Esophagus (tissue), 2 donors: ENCODE results near the gene UQCC3. TPM values are rescaled to one million over a fixed set of nuclear protein-coding genes. Genes with fewer than 3 reads are reported as not detected.
"Not testable (repeated sequence)": the region's sequence is repeated elsewhere in the genome, so short reads cannot be mapped to it uniquely, and the experiment has no call there.

Source experiments
- H3K27ac ChIP-seq, 2 donors: one replicate each; pipeline ENCODE4 v1.5.1; 2013; ENCODE audit warnings: low read depth in 2 of 2, mild to moderate bottlenecking in 2 of 2, inconsistent platforms in 1 of 2, low read length in 1 of 2, moderate library complexity in 1 of 2
- H3K27me3 ChIP-seq, 2 donors: one replicate each; pipeline ENCODE4 v1.6.1; 2013; ENCODE audit warnings: low read length in 2 of 2, control low read depth in 1 of 2, mild to moderate bottlenecking in 1 of 2; ENCODE audit not compliant: insufficient read depth in 2 of 2, control insufficient read depth in 1 of 2
- H3K36me3 ChIP-seq, 2 donors: one replicate each; pipeline ENCODE4 v1.6.1; 2013; ENCODE audit warnings: low read length in 1 of 2; ENCODE audit not compliant: control insufficient read depth in 2 of 2, insufficient read depth in 2 of 2
- H3K4me1 ChIP-seq, 2 donors: one replicate each; pipeline ENCODE4 v1.6.1; 2013; ENCODE audit warnings: low read length in 1 of 2; ENCODE audit not compliant: control insufficient read depth in 2 of 2, insufficient read depth in 2 of 2
- H3K4me3 ChIP-seq, 2 donors: one replicate each; pipeline ENCODE4 v1.5.1; 2013; ENCODE audit warnings: low read length in 2 of 2, mild to moderate bottlenecking in 2 of 2, low read depth in 1 of 2, moderate library complexity in 1 of 2
- H3K9me3 ChIP-seq, 2 donors: one replicate each; pipeline ENCODE4 v1.6.1; 2013; ENCODE audit warnings: mild to moderate bottlenecking in 2 of 2, low read depth in 1 of 2, low read length in 1 of 2, moderate library complexity in 1 of 2; ENCODE audit not compliant: control insufficient read depth in 2 of 2, insufficient read depth in 1 of 2
- WGBS, 2 donors: extraction: QIAGEN DNeasy Blood & Tissue Kit; methylation state at CpG; one replicate each; pipeline ENCODE4 v1.1.7; 2013; 5-methylcytosine and 5-hydroxymethylcytosine counted together
- polyA plus RNA-seq, 2 donors: library from polyadenylated mRNA; stranded (reverse); fragments of 200-250 nt; gene quantifications; one replicate each; pipeline ENCODE4 v1.2.3, GENCODE V29; 2013
- donor health status: healthy with polysubstance abuse.
- donor health status: Bipolar disorder and iron deficiency.

UQCC3 gene
- polyA plus RNA-seq, 2 donors, result 16.5 to 23.2 TPM

DNA sequence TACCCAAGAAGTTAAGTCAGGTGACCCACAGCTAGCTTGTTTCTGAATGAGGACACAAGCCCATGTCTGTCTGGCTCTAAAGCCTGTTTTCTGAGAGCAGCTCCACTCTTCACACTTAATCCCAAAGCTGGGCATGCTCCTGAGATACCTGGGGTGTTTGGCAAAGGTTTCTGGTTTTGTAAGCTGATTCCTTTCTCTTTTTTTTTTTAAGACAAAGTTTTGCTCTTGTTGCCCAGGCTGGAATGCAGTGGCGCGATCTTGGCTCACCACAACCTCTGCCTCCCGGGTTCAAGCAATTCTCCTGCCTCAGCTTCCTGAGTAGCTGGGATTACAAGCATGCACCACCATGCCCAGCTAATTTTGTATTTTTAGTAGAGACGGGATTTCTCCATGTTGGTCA is 22.2 kb downstream of the UQCC3 start:
- not testable (repeated sequence) for H3K27ac ChIP-seq, H3K4me1 ChIP-seq, H3K4me3 ChIP-seq, H3K27me3 ChIP-seq, H3K9me3 ChIP-seq
- WGBS, 2 donors, result 62 to 79% methylated on average over 4 of the region's 4 CpGs
- peaks cover 5 to 26% of the 10 kb centered on the region in 2 donors for H3K36me3 ChIP-seq

GRCh38 chr11:62694455-62695167 is 23.1 kb downstream of the UQCC3 start:
- no peak overlapping the region for H3K4me3 ChIP-seq
- no peaks in the 10 kb centered on the region for H3K9me3 ChIP-seq
- no peaks in the 10 kb centered on the region for H3K27me3 ChIP-seq
- H3K36me3 ChIP-seq, result peaks cover 5 to 26% of the 10 kb centered on the region in 2 donors
- no peaks in the 10 kb centered on the region for H3K4me1 ChIP-seq
- H3K27ac ChIP-seq, result peak overlapping the region in 1 of 2 donors; percentile 54
- WGBS, 2 donors, result 52 to 58% methylated on average over 14 of the region's 14 CpGs

DNA sequence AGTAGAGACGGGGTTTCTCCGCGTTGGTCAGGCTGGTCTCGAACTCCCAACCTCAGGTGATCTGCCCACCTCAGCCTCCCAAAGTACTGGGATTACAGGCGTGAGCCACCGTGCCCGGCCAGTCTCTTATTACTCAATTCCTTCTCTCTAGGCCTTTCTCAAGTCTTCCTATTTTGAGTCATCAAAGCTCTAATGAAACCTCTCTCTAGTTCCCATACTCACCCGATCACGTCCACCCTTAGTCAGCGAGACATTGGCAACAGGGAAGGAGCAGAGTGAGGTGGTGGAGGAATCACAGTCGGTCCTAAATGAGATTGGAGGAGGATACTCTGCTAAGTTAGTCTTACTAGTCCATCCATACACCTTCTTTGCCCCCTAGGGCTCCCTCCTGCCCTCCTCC is 30.8 kb downstream of the UQCC3 start:
- H3K9me3 ChIP-seq, result no peaks in the 10 kb centered on the region
- H3K27me3 ChIP-seq, result no peaks in the 10 kb centered on the region
- H3K4me1 ChIP-seq, result peaks cover 3 to 4% of the 10 kb centered on the region in 2 donors
- peak overlapping the region in 1 of 2 donors; percentile 79 for H3K27ac ChIP-seq
- no peaks in the 10 kb centered on the region for H3K36me3 ChIP-seq
- no peak overlapping the region for H3K4me3 ChIP-seq
- WGBS, 2 donors, result 76 to 79% methylated on average over 11 of the region's 11 CpGs

GRCh38 chr11:62703921-62704320 is 32.4 kb downstream of the UQCC3 start:
- H3K9me3 ChIP-seq, H3K27ac ChIP-seq, H3K4me1 ChIP-seq, H3K36me3 ChIP-seq, H3K27me3 ChIP-seq, H3K4me3 ChIP-seq: not testable (repeated sequence)
- 79 to 95% methylated on average over 4 of the region's 4 CpGs for WGBS, 2 donors

GRCh38 chr11:62705413-62705812 is 33.9 kb downstream of the UQCC3 start:
- 37 to 50% methylated on average over 7 of the region's 7 CpGs for WGBS, 2 donors
- H3K9me3 ChIP-seq, result no peaks in the 10 kb centered on the region
- H3K27me3 ChIP-seq, result no peaks in the 10 kb centered on the region
- peak overlapping the region; percentile 83 to 93 for H3K27ac ChIP-seq
- H3K4me1 ChIP-seq, result peaks cover 3 to 14% of the 10 kb centered on the region in 2 donors
- no peaks in the 10 kb centered on the region for H3K36me3 ChIP-seq
- H3K4me3 ChIP-seq, result peak overlapping the region in 1 of 2 donors; percentile 93

DNA sequence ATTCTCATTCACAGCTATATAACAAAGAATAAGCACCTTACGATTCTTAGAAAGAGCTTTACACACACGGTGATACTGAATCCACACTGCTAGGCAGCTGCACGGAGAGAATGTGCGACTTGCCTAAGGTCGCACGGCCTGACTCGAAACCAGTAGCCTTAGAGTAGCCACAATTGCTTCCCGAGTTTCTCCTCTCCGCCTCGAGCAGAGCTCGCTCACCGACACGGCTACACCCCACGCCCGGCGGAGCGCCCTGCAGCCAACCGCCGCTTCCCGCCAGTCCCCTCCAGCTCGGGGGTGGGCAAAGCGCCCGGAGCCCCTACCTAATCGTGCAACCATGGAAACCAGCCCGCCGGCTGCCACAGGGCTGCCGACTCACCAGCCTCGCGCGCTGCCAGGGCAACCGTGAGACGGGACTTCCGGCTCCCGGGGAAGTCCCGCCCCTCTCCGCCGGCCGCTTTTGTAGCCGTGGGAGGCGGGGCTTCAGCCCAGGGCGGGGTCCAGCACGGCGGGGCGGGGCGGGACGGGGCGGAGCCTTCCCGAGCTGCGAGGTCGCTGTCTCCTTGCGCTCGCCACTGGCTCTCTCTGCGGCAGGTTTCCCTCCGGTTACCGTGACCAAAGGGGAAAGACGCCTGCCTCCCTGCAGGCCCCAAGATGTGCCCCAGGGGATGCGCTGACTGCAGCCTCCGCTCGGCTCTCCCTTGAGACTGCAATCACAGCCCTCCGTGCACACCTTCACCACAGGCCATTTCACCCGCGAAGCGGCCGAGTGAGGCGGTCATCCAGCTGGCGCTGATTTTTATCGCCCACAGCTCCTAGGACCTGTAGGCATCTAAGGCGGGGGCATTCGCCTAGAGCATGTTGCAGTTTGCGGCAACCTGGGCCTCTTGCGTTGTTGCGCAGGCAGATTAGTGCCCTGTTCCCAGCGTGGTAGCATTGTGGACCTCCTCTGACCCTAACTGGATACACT is 34.7 kb downstream of the UQCC3 start:
- H3K4me3 ChIP-seq, result peak overlapping the region; percentile 79 to 93
- H3K36me3 ChIP-seq, result peaks cover 0 to 2% of the 10 kb centered on the region in 2 donors
- peaks cover 3 to 14% of the 10 kb centered on the region in 2 donors for H3K4me1 ChIP-seq
- WGBS, 2 donors, result 5% methylated on average over 67 to 73 of the region's 73 CpGs
- no peaks in the 10 kb centered on the region for H3K9me3 ChIP-seq
- peak overlapping the region; percentile 83 to 93 for H3K27ac ChIP-seq
- no peaks in the 10 kb centered on the region for H3K27me3 ChIP-seq

DNA sequence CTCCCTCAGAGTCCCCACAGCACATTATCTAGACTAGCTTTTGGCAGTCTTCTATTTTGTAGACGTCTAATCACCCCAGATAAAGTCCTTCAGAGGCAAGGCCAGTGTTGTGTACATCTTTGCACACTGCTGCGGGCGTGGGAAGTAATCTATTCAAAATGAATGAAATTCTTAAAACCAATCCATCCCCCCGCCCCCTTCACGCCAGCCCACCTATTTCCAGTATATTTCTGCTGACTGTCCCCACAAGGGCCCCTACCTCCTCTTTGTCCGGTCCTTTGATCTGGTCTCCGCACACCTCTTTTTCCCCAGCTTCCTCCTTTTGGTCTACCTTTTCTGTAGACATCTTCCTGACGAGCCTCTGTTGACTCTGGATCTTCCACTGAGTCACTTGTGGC is 35.4 kb downstream of the UQCC3 start:
- WGBS, 2 donors, result 69 to 76% methylated on average over 8 of the region's 8 CpGs
- Histone ChIP-seq H3K27ac (peak overlapping the region; percentile 74 to 90), H3K4me3 (peak overlapping the region in 1 of 2 donors; percentile 93), H3K4me1 (peaks cover 3 to 14% of the 10 kb centered on the region in 2 donors), H3K9me3 (no peaks in the 10 kb centered on the region), H3K27me3 (no peaks in the 10 kb centered on the region), H3K36me3 (peaks cover 0 to 2% of the 10 kb centered on the region in 2 donors)

DNA sequence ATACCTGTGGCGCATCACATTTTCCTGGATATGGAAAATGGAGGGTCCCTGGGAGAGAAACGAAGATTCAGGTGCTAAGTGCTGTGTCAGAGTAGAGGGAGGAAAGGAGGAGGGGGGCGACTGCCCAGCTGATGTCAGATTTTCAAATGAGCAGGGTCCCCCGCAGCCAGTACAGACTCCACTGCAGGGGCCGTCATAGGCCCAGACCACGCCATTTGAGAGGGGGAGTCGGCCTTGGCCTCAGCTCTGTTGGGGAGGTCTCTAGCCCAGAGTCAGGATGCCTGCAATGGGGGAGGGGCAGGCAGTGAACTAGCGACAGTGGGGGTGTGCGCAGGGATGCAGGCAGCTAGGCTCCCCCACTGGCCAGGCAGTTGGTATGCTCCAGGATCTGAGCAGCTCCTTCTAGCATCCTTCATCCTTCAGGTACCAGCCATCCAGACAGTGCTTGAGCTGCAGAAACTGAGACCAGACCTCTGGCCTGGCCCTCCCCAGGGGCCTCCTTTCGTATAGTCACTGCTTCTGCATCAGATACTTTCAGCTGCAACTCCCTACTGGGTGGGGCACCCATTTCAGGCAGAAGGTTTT is 35.9 kb downstream of the UQCC3 start, which contains the start of the genes BSCL2 and GNG3:
BSCL2 (minus strand) TSS at position 148 of the 585 bp plus-strand sequence. CDS start 229 bp downstream, outside the sequence.
GNG3 (plus strand) TSS at position 400 of the 585 bp plus-strand sequence. CDS start 620 bp downstream, outside the sequence.
- H3K4me1 ChIP-seq, result peaks cover 3 to 14% of the 10 kb centered on the region in 2 donors
- 83% methylated on average over 10 of the region's 10 CpGs for WGBS, 2 donors

DNA sequence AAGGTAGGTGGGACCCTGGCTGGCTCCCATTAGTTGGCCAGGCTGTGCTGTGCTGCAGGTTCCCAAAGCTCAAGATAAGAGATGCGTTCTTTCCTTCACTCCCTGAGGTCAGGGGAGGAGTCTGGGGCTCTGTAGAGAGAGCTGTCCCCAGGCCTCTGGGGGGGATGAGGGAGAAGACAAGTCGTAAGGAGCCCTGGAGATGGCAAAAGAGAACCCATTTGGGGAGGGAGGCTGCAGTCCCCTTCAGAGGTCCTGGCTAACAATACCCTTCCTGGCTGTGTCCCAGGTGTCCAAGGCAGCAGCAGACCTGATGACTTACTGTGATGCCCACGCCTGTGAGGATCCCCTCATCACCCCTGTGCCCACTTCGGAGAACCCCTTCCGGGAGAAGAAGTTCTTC is 36.9 kb downstream of the UQCC3 start:
- H3K4me1 ChIP-seq, result peaks cover 3 to 14% of the 10 kb centered on the region in 2 donors
- H3K4me3 ChIP-seq, result peak overlapping the region in 1 of 2 donors; percentile 58

More for the DNA sequence above, 35.9 kb downstream of the UQCC3 start, which contains the start of the genes BSCL2 and GNG3:
- Histone ChIP-seq H3K27ac (peak within 1 kb of the TSS; percentile 97 to 98), H3K36me3 (peaks cover 0 to 4% of the 10 kb centered on the region in 2 donors), H3K27me3 (no peaks in the 10 kb centered on the region), H3K9me3 (no peaks in the 10 kb centered on the region), H3K4me3 (peak within 1 kb of the TSS; percentile 27 to 93)

More for the DNA sequence above, 36.9 kb downstream of the UQCC3 start:
- peaks cover under 1 to 6% of the 10 kb centered on the region in 2 donors for H3K36me3 ChIP-seq
- H3K27me3 ChIP-seq, result no peaks in the 10 kb centered on the region
- no peaks in the 10 kb centered on the region for H3K9me3 ChIP-seq
- peak overlapping the region; percentile 97 to 98 for H3K27ac ChIP-seq
- 61 to 72% methylated on average over 5 of the region's 5 CpGs for WGBS, 2 donors
